ENCODE measurements around the gene FAT1.

Gene FAT1

DNA sequence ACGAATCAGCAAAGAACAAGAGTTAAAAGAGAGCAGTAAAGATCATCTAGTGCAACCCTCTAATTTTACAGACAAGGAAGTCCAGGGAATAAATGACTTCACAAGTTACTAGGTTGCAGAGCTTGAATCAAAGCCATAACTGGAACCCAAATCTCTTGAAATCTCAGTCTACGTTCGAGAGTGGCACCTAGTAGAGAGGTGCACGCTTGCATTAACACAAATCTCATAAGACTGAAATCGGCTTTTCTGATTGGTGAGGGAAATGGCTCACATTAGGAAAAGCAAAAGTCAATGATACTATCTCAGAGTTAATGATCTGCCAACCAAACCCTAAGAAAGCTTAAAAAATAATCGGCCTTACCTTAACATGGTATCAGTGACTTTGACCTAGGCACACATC lies 43.0 kb downstream of the FAT1 start:
- H3K27me3 ChIP-seq, result no peaks in the 10 kb centered on the region
- H3K27ac ChIP-seq, result no peak overlapping the region
- no peak for DNase-seq
- no peaks in the 10 kb centered on the region for H3K36me3 ChIP-seq
- TF ChIP-seq, protein P1, sequence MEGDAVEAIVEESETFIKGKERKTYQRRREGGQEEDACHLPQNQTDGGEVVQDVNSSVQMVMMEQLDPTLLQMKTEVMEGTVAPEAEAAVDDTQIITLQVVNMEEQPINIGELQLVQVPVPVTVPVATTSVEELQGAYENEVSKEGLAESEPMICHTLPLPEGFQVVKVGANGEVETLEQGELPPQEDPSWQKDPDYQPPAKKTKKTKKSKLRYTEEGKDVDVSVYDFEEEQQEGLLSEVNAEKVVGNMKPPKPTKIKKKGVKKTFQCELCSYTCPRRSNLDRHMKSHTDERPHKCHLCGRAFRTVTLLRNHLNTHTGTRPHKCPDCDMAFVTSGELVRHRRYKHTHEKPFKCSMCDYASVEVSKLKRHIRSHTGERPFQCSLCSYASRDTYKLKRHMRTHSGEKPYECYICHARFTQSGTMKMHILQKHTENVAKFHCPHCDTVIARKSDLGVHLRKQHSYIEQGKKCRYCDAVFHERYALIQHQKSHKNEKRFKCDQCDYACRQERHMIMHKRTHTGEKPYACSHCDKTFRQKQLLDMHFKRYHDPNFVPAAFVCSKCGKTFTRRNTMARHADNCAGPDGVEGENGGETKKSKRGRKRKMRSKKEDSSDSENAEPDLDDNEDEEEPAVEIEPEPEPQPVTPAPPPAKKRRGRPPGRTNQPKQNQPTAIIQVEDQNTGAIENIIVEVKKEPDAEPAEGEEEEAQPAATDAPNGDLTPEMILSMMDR (IDR thresholded peaks at IDR 0.05), result no peak
- intact Hi-C loops (cut with DNase I; ENCODE audit: low total_unique reads), result no loop called here
- H3K4me3 ChIP-seq, result no peak overlapping the region
- peaks cover 0 to 25% (median 15%) of the 10 kb centered on the region in 4 donors for H3K4me1 ChIP-seq
- no peaks in the 10 kb centered on the region for H3K9me3 ChIP-seq

DNA sequence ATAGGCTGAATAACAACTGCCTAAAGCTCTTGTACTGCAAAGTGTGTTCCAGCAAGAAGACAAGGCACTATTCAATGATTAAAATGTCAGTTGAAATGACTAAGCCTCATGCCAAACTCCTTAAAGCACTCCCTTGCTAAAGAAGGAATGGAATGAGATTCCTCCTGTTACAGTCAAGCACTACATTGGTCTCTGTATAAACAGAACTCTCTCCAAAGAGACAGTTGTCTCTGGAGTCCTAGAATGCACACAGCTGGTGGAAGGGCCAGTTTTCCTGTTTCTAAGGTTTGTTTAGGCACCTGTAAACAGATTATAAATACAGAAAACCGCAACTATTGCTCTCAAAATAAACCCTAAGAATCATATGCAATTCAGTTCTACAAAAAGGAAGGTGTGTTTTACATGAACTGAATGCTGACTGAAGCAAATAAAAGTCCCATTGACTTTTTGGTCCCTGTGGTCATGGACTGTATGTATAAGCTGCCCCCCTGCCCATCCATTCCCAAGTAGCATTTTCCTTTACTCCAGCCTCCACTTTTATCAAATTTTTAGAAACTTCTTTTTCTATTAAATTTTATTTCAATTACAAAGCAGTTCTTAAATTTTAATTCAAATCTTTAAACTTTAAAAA lies 47.0 kb downstream of the FAT1 start:
- peaks cover 0 to 33% (median 8%) of the 10 kb centered on the region in 4 donors for H3K4me1 ChIP-seq
- no peaks in the 10 kb centered on the region for H3K9me3 ChIP-seq
- peak overlapping the region; percentile 5 to 25 for H3K27ac ChIP-seq
- no peaks in the 10 kb centered on the region for H3K36me3 ChIP-seq
- DNase-seq, result no peak
- intact Hi-C loops (cut with DNase I; ENCODE audit: low total_unique reads), result no loop called here
- TF ChIP-seq, protein P1 (IDR thresholded peaks at IDR 0.05), result no peak
- H3K27me3 ChIP-seq, result no peaks in the 10 kb centered on the region
- no peak overlapping the region for H3K4me3 ChIP-seq

DNA sequence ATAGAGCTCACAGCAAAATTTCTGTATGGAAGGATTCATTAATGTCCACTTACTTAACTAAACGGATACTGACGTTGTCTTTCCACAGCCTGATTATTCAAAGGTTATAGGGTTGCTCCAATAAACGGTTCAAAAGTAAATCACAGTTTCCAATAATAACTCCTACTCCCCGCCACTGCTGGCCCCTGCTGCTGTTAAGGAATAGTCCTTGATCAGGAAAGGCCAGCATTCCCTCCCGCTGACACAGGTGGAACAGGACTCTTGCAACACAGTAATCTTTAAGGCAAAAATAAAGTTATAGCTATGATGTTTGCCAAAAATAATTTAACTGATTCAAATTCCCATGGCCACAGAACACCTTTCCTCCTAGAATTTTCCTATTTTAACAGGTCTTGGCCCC lies 53.9 kb downstream of the FAT1 start:
- intact Hi-C loops (cut with DNase I; ENCODE audit: low total_unique reads), result loop anchor here (5.0 kb wide), 1 partner anchor 58 kb away; no protein-coding TSS in a partner anchor
- Histone ChIP-seq H3K27me3 (no peaks in the 10 kb centered on the region), H3K9me3 (no peaks in the 10 kb centered on the region), H3K36me3 (no peaks in the 10 kb centered on the region), H3K4me1 (peaks cover 0 to 28% (median 13%) of the 10 kb centered on the region in 4 donors), H3K27ac (peak overlapping the region in 1 of 2 donors; percentile 36), H3K4me3 (peak overlapping the region in 1 of 2 donors; percentile 42)
- TF ChIP-seq, protein P1 (IDR thresholded peaks at IDR 0.05), result no peak
- no peak for DNase-seq

DNA sequence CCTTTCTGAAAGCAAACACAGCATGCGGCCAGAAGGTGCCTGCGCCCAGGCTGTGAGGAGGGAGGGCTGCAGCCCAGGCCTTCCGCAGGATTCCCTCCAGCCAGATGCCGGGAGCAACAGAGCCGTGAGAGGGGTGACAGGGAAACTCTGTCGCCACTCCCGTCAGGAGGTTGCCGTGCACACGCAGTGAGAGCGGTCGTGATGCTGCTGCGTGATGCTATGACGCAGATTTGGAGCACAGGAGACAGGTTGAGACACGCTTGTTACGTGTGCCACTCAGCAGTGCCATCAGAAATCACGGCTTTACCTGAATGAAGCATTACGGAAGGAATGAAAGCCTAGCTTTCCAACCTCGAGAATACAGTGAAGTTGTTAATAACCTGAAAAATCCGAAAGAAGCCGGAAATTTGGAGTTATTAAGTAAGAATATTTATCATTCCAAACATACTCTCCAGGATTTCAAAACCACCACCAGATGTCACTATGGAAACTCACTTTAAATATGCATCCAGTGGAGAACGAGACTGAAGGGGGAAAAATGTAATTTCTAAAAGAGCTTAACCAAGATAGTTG lies 54.4 kb downstream of the FAT1 start:
- H3K27me3 ChIP-seq, result no peaks in the 10 kb centered on the region
- DNase-seq, result peak in 1 of 2 donors; percentile 87
- no peaks in the 10 kb centered on the region for H3K9me3 ChIP-seq
- intact Hi-C loops (cut with DNase I; ENCODE audit: low total_unique reads), result loop anchor here (5.0 kb wide), 1 partner anchor 58 kb away; no protein-coding TSS in a partner anchor
- H3K4me1 ChIP-seq, result peaks cover 0 to 28% (median 12%) of the 10 kb centered on the region in 4 donors
- peak overlapping the region; percentile 28 to 36 for H3K27ac ChIP-seq
- TF ChIP-seq, protein P1 (IDR thresholded peaks at IDR 0.05), result peak; percentile 60 to 66
- peak overlapping the region; percentile 24 to 42 for H3K4me3 ChIP-seq
- H3K36me3 ChIP-seq, result no peaks in the 10 kb centered on the region

DNA sequence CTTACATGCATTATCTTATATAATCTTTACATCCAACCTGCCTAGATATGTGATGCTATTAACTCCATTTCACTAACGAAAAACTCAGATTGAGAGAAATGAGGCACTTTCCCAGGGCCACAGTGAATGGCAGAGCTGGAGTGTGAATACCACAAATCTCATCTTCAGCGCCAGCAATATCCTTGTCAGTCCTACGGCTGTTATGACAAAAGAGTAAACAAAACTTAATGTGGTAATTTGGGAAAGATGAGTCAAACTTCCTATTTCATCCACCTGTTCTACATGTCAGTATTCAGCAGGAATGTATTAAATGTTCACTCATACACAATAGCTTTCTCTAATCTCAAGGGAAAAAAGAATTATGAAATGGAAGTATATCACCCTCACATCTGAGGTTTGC lies 56.9 kb downstream of the FAT1 start:
- intact Hi-C loops (cut with DNase I; ENCODE audit: low total_unique reads), result loop anchor here (5.0 kb wide), 1 partner anchor 61 kb away; no protein-coding TSS in a partner anchor
- TF ChIP-seq, protein P1 (IDR thresholded peaks at IDR 0.05), result no peak
- H3K9me3 ChIP-seq, result no peaks in the 10 kb centered on the region
- no peak for DNase-seq
- H3K4me3 ChIP-seq, result no peak overlapping the region
- peaks cover 0 to 21% (median 12%) of the 10 kb centered on the region in 4 donors for H3K4me1 ChIP-seq
- H3K27me3 ChIP-seq, result no peaks in the 10 kb centered on the region
- peaks cover 0 to 12% (median 2%) of the 10 kb centered on the region in 3 donors for H3K36me3 ChIP-seq
- H3K27ac ChIP-seq, result no peak overlapping the region
